NCI-H1417 treated with DMSO at 0.1 percent for 48 hours (cell line): ENCODE data around the gene NPPC.

Source experiments
- DNase-seq: peaks from one replicate; lab custom pipeline; 2025; lab: John Stamatoyannopoulos, UW

NPPC gene

DNA sequence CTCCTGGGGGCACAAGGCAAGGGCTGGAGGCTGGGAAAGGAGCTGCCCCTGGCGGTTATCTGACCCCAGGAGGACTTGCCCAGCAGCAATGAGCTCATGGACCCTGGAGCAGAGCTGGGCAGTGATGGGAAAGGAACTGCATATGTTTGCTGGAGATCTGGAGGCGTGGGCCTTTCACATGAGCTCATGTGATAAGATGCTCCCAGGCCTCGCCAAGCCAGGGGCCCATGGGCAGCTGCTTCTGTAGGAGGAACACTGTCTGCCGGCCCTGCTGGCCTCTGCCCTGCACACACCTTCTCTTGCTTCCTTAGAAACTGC, 9.0 kb upstream of the NPPC start:
- no peak for DNase-seq

DNA sequence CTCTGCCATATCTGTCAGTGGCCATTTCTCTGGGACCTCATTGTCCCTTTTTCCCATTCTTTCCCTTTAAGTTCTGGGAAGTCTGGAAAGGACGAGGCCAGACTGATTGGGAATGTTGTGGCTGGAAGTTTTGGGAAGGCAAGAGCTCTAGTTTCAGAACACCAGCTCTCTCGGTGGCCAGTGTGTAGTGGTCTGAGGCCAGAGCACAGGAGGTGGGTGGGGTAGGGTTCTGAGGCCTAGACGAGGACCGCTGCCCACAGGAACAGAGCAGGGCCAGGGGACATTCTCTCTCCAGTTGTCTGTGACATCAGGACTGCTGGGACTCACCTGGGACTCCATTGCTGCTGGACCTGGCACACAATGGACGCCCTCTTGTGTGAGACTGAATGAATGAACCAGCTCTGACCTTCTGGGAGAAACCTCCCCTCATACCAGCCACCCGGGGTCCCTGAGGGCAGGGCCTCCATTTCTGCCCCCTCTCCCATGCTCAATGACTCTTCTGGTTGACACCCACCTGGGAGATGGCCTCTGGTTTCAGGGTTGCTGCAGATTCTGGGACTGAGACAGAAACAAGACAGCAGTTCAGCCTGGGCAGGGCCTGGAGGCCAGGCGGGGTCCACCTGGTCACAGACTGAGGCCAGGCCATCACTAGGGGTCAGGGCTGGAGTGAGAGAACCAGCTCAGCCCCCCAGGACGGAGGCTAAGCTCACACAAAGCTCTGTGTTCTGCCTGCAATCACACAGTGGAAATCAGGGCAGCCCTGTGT, 8.4 kb upstream of the NPPC start:
- DNase-seq, result no peak

DNA sequence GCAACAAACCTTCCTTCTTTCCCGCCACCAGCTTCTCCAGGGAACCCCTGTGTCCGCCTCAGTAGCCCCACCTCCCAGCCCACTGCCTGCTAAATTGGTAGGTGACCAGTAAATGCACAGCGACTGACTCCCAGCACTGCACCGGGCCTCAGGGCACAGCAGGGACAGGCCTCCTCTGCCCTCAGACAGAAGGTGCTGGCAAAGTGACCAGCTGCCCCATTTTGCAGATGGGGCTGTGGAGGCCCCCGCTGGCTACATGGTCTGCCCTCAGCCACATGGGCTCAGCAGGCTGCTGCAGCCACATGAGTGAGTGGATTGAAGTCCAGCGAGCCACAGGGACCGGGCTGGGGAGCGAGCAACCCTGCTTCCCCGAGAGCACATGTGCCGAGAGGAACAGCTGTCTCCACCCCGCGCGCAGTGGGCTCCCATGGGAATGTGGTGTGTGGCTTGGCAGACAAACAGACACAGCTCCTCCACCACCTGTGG, 7.8 kb upstream of the NPPC start:
- no peak for DNase-seq

DNA sequence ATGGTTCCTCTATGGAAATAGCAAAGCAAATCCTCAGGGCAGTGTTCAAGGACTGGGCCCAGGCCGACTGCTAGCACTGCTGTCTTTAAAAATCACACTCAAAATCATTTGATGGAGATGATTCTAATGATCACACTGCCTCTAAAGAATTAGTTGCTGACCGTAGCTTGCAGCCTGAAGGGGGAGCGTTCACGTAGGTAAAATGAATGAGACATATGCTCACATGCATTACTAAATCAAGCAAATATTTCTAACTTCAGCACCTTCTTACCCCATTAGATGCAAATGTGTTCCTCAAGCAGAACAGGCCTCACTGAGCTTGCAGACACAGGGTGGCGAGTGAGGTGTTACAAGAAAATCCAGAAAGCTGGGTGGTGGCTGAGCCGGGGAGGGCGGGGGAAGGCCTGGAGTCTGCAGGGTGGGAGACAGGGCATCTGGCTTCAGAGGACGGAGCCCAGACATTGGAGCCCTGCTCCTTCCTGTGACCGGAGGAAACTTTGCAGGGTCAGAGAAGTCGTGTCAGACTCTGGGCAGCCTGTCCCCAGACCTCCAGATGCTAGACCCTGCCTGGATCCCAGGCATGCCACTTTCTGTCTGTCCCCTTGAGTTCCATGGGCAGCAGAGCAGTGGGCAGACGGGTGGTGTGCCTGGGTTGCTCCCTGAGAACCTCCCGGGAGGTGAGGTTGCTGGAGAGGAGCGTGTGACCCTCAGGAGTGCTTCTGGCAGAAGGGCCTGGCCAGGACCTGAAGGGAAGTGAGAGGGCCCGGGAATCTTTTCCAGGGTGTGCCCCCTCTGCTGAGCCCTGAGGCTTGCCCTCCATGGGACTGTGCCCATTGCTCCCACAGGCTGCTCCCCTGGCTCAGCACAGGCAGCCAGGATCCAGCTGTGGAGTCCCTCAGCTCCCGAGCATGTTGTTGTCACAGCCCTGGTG, 7.1 kb upstream of the NPPC start:
- no peak for DNase-seq

DNA sequence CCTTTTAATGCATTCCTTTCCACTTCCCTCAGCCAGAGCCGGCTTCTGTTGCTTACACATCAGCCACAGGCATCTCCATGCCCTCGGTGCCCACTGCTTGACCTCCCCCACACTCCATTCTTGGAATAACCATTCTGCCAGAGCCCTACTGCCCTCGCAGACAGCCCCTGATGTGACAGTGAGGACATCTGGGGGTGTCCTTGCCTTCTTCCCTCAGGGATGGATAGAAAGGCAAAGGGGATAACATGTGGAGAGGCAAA, 6.4 kb upstream of the NPPC start:
- no peak for DNase-seq

DNA sequence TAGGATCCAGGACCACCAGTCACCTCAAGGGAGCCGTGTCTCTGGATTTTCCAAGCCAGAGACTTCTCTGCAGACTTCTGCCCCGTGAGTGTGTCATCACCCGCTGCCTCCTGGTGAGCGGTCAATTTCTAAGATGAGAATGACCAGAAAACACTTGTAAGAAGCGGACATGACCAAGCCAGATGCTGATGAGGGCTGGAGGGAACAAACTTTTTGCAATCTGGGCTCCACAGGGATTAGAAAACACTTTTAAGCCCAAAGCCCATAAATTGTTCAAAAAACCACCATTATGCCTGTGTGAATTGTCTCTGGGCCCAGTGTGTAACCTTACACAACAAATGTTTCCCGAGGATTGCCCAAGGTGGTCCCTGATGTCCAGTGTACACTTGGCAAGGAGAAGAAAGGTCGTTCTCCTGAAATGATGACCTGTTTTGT, 5.3 kb upstream of the NPPC start:
- no peak for DNase-seq

DNA sequence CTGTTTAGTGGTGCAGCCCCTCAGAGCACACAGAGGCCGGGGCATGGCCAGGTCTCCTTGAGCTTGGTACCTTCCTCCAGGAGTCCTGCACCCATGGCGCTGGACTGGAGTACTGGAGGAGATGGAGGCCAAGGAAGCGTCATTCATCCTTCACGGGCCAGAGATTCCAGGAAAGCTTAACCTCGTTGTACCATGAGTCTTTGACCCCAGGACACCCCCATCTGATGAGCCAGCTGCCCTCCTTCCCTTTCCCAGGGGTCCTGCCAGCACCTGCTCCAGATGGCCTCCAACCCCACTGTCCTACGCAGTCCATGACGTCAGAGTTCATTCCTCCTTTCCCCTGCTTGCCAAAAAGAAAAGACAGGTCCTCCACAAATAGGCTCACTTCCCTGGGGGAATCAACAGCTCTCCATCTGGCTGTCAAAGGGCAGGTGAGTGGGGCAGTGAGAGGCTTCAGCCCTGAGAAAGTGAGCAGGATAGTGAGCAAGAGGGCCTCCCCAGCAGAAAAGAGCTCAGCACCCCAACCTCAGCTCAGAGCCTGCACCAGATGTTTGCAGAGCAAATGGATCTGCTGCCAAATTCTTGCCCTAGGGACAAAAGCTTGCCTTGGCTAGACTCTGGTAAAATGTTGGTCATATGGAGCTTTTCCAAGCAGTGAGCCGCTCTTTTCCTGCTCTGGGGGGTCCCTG, 4.5 kb upstream of the NPPC start:
- no peak for DNase-seq

DNA sequence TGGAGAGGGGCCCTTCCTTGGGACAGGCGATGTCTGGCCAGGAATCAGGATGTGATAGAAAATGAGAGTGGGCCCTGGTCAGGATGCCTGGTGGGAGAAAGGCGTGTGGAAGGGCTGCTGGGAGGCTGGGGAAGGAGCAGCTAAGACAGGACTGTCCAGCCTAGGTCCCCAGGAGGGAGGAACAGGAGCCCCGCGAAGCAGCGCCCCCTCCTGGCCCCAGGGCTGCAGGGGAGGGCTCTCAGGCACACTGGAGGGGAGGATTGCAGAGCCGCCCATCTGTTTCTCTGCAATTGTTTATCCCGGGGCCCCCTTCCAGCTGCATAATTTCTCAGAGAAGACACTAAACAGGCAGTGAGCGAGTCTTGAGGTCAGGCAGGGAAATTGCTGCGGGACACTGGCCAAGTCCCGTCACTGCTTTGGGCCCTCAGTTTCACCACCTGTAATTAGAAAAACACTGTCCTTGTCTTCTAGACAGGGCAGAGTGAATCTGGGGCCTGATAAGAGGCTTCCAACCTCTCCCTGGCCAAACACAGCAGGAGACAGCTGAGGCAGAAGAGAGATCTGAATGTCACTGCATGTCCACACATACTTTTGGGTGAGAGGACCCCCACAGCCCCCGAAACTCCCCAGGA, 3.9 kb upstream of the NPPC start:
- DNase-seq, result no peak

DNA sequence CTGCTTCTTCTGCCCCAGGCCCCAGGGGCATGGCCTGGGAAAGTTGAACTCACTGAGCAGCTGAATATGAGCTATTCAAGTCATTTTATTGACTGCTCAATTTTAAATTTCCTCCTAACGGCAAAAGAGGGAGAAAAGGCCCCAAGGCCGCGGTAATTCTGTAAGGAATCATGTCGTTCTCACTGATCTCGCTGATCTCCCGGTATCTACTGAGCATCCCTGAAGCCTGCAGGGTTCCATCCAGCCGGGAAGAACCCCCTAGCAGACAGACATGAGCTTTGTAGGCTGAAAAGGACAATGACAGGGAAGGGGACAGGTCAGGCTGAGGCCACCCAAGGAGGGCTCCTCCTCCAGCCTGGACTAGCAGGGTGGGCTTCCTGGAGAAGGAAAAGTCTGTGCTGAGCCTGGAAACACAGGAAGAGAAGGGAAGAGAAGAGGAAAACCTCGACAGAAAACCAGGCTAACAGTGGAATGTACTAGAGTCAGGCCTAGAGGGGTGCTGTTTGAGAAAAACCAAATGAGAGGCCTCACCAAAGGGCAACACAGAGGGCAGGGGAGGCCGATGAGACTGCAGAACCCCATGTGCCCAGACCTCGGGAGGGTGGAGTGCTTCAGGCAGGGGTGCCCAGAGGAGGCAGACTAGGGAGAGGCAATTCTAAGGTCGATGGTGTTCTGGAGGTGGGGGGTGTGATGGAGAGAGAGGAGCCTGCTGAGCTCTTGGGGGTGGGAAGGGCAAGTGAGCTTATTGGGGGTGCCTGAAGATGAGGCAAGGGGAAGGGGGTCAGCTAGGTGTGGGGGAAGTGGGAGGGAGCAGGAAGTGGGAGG, 2.9 kb upstream of the NPPC start:
- DNase-seq, result no peak

DNA sequence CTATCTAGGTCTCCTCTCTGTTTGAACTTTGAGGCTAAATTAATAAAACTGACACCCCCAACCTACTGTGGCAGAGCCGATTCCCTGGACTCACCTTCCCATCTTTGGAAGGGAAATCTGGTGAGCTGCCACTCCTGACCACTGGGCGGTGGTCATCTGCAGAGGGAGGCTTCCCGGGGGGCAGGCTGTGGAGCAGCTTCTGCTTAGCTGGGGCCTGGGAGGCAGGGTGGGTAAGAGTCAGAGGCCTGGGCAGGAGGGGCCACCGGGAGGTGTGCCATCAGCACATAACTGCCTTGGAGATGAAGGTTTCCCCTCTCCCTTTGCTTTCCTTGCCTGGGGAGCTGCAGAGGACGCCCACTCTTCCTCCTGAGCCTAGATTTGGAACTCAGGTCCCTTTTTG, 2.3 kb upstream of the NPPC start:
- no peak for DNase-seq

DNA sequence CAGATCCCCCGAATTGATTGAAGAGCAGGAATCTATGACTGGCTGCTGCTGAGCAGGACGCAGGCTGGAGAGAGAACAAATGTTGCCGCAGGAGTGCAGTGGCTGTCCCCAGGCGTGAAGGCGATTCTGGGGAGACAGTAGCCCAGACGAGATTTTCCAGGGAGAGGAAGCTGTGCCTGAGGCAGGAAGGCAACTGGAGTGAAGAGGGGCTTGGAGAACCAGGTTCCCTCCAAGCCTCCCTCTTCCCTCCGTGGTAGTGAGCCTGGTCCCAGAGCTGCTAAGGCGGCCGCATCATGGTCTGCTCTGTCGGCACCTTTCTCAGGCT, 1.3 kb upstream of the NPPC start:
- DNase-seq, result no peak

DNA sequence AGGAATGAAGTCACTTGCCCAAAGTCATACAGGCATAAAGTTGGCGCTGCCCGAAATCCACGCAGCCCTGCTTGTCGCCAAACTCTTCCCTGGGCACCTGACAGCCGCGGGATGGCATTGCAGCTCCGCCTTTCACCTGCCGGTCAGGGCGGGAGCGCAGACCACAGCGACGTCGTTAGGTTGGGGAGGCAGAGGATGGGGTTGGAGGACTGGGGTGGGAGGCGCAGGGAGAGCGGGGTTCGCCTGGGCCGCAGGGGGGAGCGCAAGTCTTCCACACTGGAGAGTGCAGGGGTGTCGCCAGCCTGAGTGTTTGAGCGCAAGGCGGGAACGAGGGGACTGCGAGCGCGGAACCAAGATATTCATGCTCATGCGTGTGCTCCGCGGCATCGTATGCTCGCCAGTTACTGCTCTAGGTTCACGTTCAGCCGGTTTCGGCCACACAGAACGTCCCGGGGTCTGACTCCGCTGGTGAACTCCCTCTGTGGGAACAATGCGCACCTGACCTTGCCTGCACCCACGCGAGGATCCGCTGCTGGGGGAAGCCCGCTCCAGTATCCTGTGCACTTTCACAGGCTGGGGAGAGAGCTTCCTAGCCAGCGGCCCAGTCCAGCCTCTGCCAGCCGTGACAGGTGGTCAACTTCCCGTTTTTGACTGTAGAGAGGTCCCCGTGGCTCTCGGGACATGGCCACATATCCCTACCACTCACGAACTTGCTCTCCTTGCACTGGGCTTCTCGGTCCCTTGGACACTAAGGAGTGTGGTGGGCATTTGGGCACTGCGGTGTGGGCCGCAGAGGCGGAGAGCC, 767 bp upstream of the NPPC start:
- DNase-seq, result no peak

DNA sequence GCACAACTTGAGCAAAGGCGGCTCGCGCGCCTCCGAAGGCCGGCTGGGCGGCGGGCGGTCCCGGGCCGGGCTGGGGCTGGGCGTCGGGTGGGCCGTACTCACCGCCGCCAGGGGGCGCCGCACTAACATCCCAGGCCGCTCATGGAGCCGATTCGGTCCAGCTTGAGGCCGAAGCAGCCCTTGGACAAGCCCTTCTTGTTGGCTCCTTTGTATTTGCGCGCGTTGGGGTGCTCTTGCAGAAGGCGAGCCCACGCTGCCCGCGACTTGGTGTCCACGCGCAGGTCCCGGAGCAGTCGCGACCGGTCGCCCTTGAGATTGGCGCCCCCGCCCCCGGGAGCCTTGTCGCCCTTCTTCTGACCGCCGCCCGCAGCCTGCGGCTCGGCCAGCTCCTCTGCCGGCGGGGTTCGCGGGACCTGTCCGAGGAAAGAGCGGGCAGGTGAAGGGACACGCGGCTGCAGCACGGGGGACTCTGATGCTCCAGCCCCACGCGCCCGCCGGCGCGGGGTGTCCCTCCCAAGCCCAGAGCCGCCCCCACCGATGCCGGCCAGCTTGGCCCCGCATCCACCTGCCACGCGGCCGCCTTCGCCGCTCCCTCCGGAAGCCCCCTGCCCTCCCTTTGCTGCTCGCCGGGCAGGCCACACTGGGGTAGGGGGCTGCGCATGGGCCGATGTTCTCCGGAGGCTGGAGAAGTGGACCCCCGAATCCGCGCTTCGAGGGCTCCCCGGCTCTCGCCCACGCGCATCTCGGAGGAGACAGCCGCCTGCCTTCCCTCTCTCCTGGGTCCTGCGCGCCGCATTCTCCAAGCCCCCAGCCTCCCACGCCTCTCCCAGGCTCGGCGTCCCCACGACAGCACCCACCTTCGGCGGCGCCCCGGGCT, 655 bp downstream of the NPPC start:
- DNase-seq, result no peak

DNA sequence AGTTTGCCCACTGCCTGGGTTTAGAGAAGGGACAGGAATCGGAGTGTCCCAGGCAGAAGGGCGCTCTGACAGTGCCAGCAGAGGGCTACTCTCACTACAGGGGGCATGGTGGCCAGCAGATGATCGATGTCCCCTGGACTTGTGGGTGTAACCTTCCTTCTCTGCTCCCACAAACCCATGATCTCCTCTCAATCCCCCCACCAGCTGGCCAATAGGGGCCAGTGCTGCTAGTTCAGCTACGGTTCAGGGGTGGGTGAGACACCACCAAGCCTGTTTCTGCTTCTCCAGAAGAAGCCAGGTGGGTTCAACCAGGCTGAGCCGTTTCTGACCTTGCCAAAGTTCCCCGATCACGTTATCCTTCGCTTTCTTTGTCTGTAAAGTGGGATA, 1.3 kb downstream of the NPPC start:
- DNase-seq, result no peak

DNA sequence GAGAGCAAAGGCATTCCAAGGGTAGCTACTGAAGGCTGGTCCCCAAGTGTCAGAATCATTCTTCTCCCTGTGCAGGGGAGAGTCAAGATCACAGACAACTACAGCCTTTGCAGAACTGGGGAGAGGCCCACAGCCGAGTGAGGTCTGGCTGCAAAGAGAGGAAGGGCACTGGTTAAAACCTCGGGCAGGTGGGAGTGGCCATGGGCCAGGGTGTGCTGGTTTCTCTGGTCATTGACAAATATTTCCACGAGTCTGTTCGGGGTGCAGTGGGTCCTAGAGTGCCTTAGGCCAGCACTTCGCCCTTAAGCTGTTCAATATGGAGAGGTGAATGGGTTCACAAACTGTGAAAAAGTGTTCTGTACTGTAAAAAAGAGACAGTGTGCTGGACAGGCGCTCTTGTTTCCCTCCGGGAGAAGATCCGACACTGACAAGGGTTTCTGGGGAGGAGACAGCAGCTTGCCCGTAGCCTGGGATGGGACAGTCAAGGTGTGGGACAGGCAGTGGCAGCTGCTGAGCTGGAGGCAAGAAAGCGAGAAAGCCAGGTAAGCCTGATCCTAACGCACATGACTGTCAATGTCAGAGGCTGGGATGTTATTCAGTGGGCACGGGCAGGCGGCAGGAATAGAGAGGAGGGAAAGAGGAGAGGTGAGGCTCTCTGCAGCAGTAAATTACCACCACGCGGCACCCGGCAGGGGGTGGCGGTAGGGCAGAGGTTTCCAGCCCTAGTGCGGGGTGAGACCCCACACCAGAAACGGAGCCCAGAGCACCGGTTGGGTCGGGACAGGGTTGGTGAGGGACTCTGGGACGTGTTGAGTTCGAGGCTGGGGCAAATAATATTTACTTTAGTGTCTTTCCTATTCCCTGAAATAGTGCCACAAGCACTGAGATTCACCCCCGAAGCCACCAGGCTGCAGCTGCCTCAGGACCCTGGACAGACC, 2.0 kb downstream of the NPPC start:
- no peak for DNase-seq

DNA sequence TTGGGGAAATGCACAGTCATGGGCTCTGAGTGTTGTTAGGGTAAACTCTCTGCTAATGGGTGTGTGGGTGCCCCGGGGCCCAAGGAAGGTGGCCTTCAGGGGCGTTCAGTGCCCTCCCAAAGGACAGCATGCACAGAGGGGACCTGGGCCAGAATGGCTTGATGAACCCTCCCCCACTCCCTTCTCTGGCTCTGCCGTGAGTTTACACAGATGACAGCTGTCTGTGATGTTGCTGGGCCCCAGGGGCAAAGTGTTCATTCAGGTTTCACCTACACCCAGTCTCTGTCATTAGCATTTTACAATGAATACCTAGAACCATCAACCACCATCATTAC, 3.2 kb downstream of the NPPC start:
- DNase-seq, result no peak

DNA sequence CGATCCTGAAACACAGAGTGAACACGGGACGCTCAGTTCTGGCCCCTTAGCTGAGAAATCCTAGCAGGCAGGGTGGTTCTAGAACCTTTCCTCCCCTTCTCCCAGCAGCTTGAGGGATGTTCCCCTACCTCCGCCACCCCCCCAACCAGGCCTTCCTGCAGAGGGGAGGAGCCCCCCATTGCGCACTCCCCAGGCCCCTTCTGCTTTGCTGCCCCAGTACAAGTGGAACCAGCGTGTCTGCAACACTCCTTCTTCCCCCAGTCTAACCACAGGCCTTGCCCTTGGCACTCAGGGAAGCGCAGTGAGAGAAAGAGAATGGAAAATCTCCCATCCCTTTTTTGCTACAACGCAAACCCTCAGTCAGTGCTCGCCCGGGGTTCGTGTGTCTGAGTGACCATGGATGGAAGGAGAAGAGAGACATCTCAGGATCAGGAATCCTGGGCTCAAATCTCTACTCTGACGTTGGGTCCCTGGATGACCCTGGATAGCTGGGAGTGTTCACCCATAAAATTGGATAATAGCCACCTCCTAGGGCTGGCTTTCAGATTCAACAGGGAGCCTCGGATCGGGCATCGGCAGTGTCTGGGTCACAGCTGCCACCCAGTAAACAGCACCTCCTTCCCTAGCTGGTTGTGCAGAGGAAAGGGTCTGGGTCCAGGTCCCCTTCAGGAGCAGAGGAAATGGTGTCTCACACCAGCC, 3.7 kb downstream of the NPPC start:
- DNase-seq, result no peak

DNA sequence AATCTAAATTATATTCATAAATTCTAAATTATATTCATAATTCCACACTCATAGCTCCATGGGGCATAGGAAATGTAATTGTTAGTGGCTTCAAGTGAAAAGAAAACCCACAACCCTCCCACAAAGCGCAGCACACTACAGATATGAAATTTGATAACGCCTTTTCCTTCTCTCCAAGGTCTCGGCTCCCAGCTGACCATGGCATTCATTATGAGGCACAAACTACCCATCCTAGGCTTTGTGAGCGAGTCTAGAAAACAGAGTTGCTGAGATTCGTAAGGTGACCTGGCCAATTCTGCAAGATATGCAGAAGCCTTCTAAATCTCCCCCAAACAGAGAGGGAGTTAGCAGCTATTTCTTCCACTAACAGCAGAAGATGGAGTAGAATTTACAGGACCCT, 5.4 kb downstream of the NPPC start:
- no peak for DNase-seq
